GM12878 (cell line): ENCODE results near the gene LRRC51. TPM values are rescaled to one million over a fixed set of nuclear protein-coding genes. Genes with fewer than 3 reads are reported as not detected.

Source experiments
- ATAC-seq: fragments of 200-7000 bp; cut with Tn5 transposase; 3 replicates; pipeline ENCODE4 v1.9.1; 2020; ENCODE audit warnings: mild to moderate bottlenecking, moderate library complexity
- BruUV-seq: library from RNA; stranded (reverse); fragments of 400-500 nt; replicated peaks from 2 replicates; lab custom pipeline; 2021; lab: Mats Ljungman, UMichigan
- CTCF ChIA-PET: fragments of 300-600 bp; sonication (Branson Sonifier 250); formaldehyde crosslinking; extraction: SDS; loops from one replicate; lab custom pipeline; 2021; ENCODE audit warnings: inconsistent platforms; lab: Yijun Ruan, JAX
- POLR2A ChIA-PET: fragments of 350-600 bp; formaldehyde crosslinking; extraction: SDS; loops from one replicate; lab custom pipeline; 2021; ENCODE audit warnings: inconsistent platforms; lab: Charles Lee
- RAD21 ChIA-PET: fragments of 300-600 bp; sonication (Branson Sonifier 250); formaldehyde crosslinking; loops from one replicate; lab custom pipeline; 2023; ENCODE audit warnings: antibody characterized with exemption; ENCODE audit not compliant: unreplicated experiment; lab: Charles Lee
- SMC1A ChIA-PET: fragments of 300-600 bp; sonication (Branson Sonifier 250); formaldehyde crosslinking; loops from one replicate; lab custom pipeline; 2023; ENCODE audit not compliant: unreplicated experiment, uncharacterized antibody; lab: Charles Lee
- DNase-seq: peaks from one replicate; pipeline ENCODE4 v3.0.0-alpha.2; 2011; ENCODE audit warnings: low read depth, low spot score
- FAIRE-seq: peaks from 3 replicates; lab custom pipeline; 2011; peaks lifted over from hg19 to GRCh38; lab: Jason Lieb, UNC
- H2AFZ ChIP-seq: 2 replicates; pipeline ENCODE4 v1.6.0; 2011; ENCODE audit warnings: low read depth, low read length, control low read depth; ENCODE audit not compliant: control insufficient read depth
- H3K27ac ChIP-seq: 2 replicates; pipeline ENCODE4 v1.5.1; 2011; ENCODE audit warnings: control low read depth; ENCODE audit not compliant: control insufficient read depth, insufficient read depth
- H3K27me3 ChIP-seq, 2 experiments: replicated peaks in 1 of 2; 2 replicates each; pipeline versions ENCODE4 v1.6.0 to v1.6.1; 2011; ENCODE audit warnings: low read length in 1 of 2; ENCODE audit not compliant: control insufficient read depth in 2 of 2, insufficient read depth in 2 of 2
- H3K36me3 ChIP-seq, 2 experiments: 2 replicates each; pipeline ENCODE4 v1.5.1; 2011; ENCODE audit warnings: low read length in 1 of 2; ENCODE audit not compliant: control insufficient read depth in 2 of 2, insufficient read depth in 2 of 2
- H3K4me1 ChIP-seq: 2 replicates; pipeline ENCODE4 v1.6.1; 2011; ENCODE audit warnings: mild to moderate bottlenecking, low read length, moderate library complexity, mixed read lengths; ENCODE audit not compliant: control insufficient read depth, insufficient read depth
- H3K4me2 ChIP-seq: 2 replicates; pipeline ENCODE4 v1.6.0; 2011; ENCODE audit warnings: control low read depth; ENCODE audit not compliant: control insufficient read depth, insufficient read depth
- H3K4me3 ChIP-seq: fragments of 200-600 bp; sonication (generic); 2 replicates; pipeline ENCODE4 v1.5.1; 2016
- H3K79me2 ChIP-seq: 2 replicates; pipeline ENCODE4 v1.6.0; 2011; ENCODE audit warnings: low read length; ENCODE audit not compliant: control insufficient read depth, insufficient read depth
- H3K9ac ChIP-seq: 2 replicates; pipeline ENCODE4 v1.8.0; 2011; ENCODE audit warnings: low read length, control low read depth, mixed read lengths; ENCODE audit not compliant: control insufficient read depth, insufficient read depth
- H3K9me3 ChIP-seq: replicated peaks from 3 replicates; pipeline ENCODE4 v1.5.1; 2011; ENCODE audit warnings: mild to moderate bottlenecking, low read length; ENCODE audit not compliant: control insufficient read depth, insufficient read depth
- H4K20me1 ChIP-seq: 2 replicates; pipeline ENCODE4 v1.6.0; 2011; ENCODE audit not compliant: control insufficient read depth, insufficient read depth
- RAD21 ChIP-seq: IDR thresholded peaks from 2 replicates; pipeline ENCODE4 v1.6.1; 2011; ENCODE audit warnings: mild to moderate bottlenecking, low read depth, low read length, moderate library complexity; ENCODE audit not compliant: insufficient read depth
- SPI1 ChIP-seq: IDR thresholded peaks from 2 replicates; pipeline ENCODE4 v1.6.1; 2011; ENCODE audit warnings: low read depth, mild to moderate bottlenecking, low read length, moderate library complexity, borderline replicate concordance; ENCODE audit not compliant: insufficient read depth
- WGBS: methylation state at CpG from one replicate; pipeline ENCODE4 v1.1.6; 2016; ENCODE audit warnings: low lambda C conversion rate; ENCODE audit not compliant: insufficient replicate concordance, insufficient coverage; ENCODE audit errors: missing lambda C conversion rate; 5-methylcytosine and 5-hydroxymethylcytosine counted together
- in situ Hi-C: fragments of 300-500 bp; cut with MboI; formaldehyde crosslinking; loops from 9 replicates; pipeline ENCODE4 v1.14.3; 2018; ENCODE audit warnings: mixed read lengths
- intact Hi-C: fragments of 100-400 bp; cut with micrococcal nuclease; formaldehyde crosslinking; loops from one replicate; pipeline ENCODE4 v1.14.2; 2022; ENCODE audit not compliant: unreplicated experiment
- polyA plus RNA-seq, 11 experiments: library from polyadenylated mRNA; depleted of rRNA in 4 of 11; unstranded in 6 of 11; stranded (reverse) in 5 of 11; fragments of >200 nt; fragmentation: Nextera tagmentation in 4 of 11; fragmentation: Illumina TruSeq in 1 of 11; extraction: Ambion mirVana in 4 of 11; extraction: Trizol in 1 of 11; gene quantifications; 1 replicate in 1 of 11; 2 replicates in 10 of 11; pipeline versions ENCODE4 v1.2.1 to v1.2.3, GENCODE V29; 2011 to 2016; ENCODE audit warnings: inconsistent platforms in 2 of 11, missing spikeins in 2 of 11, low read depth in 1 of 11
- total RNA-seq, 4 experiments: library from RNA; depleted of rRNA in 3 of 4; stranded (reverse); fragments of >200 nt in 3 of 4; fragmentation: Illumina TruSeq in 1 of 4; extraction: Trizol in 1 of 4; gene quantifications; 2 replicates each; pipeline versions ENCODE4 v1.2.1 to v1.2.3, GENCODE V29; 2013 to 2021
- TF ChIP-seq, protein P1 (sequence below), 3 experiments: IDR thresholded peaks in 2 of 3; conservative IDR thresholded peaks in 1 of 3; 2 replicates each; pipeline ENCODE4 v1.5.1; 2011; ENCODE audit warnings: low read depth in 3 of 3, low read length in 3 of 3, mild to moderate bottlenecking in 3 of 3, control low read depth in 2 of 3, moderate library complexity in 2 of 3, inconsistent platforms in 1 of 3, mixed read lengths in 1 of 3; ENCODE audit not compliant: control insufficient read depth in 2 of 3, insufficient read depth in 1 of 3; ENCODE audit errors: extremely low read depth in 1 of 3
- TF ChIP-seq, protein P2 (sequence below): IDR thresholded peaks from 2 replicates; pipeline ENCODE4 v1.6.1; 2012; ENCODE audit warnings: low read depth, low read length, improper control_type of control experiment
- TF ChIP-seq, protein P3 (sequence below): fragments of 450-650 bp; IDR thresholded peaks from 2 replicates; pipeline ENCODE4 v1.6.1; 2017; ENCODE audit warnings: antibody characterized with exemption, mild to moderate bottlenecking, moderate library complexity

LRRC51 gene
- total and polyA plus RNA-seq, 10 of the 15 experiments (the other 5 are each of a cell fraction or from before 2014, with no cell fraction given) = 2.6 to 8.6 (median 5.4) TPM

DNA sequence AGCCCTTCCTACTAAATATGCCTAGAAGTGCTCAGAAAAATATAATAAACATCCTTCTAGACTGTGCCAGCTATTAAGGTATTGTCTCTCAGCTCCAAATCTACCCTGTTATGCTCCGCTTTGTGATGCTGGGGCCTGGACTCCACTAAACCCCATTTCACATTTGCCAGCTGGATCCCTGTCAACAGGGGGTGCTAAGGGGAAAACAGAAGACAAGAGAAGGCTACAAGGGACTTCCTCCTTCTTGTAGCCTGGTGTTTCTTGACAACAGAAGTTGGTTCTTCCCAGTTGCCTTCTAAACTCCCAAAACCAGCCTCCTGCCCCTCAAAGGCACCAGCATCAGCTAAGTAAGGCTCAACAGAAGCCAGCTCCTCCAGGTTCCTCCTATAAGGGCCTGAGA lies 5.5 kb upstream of the LRRC51 start:
- no TSS peak for BruUV-seq
- intact Hi-C loops (no loop called here), in situ Hi-C loops (no loop called here)
- TF ChIP-seq, protein P1, sequence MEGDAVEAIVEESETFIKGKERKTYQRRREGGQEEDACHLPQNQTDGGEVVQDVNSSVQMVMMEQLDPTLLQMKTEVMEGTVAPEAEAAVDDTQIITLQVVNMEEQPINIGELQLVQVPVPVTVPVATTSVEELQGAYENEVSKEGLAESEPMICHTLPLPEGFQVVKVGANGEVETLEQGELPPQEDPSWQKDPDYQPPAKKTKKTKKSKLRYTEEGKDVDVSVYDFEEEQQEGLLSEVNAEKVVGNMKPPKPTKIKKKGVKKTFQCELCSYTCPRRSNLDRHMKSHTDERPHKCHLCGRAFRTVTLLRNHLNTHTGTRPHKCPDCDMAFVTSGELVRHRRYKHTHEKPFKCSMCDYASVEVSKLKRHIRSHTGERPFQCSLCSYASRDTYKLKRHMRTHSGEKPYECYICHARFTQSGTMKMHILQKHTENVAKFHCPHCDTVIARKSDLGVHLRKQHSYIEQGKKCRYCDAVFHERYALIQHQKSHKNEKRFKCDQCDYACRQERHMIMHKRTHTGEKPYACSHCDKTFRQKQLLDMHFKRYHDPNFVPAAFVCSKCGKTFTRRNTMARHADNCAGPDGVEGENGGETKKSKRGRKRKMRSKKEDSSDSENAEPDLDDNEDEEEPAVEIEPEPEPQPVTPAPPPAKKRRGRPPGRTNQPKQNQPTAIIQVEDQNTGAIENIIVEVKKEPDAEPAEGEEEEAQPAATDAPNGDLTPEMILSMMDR (IDR thresholded peaks at IDR 0.05 in 2 of 3, conservative IDR thresholded peaks at IDR 0.05 in 1 of 3; ENCODE audit: control insufficient read depth in 2 of 3, extremely low read depth in 1 of 3, insufficient read depth in 1 of 3, low read depth in 3 of 3, low read length in 3 of 3) = peak; percentile 32 to 59 (median 41)
- TF ChIP-seq SPI1 (peak; percentile 70; the same call in 1 of the 2 replicates), RAD21 (peak; percentile 34; the same call in 1 of the 2 replicates)
- TF ChIP-seq, protein P2, sequence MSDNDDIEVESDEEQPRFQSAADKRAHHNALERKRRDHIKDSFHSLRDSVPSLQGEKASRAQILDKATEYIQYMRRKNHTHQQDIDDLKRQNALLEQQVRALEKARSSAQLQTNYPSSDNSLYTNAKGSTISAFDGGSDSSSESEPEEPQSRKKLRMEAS = no peak
- TF ChIP-seq, protein P3, sequence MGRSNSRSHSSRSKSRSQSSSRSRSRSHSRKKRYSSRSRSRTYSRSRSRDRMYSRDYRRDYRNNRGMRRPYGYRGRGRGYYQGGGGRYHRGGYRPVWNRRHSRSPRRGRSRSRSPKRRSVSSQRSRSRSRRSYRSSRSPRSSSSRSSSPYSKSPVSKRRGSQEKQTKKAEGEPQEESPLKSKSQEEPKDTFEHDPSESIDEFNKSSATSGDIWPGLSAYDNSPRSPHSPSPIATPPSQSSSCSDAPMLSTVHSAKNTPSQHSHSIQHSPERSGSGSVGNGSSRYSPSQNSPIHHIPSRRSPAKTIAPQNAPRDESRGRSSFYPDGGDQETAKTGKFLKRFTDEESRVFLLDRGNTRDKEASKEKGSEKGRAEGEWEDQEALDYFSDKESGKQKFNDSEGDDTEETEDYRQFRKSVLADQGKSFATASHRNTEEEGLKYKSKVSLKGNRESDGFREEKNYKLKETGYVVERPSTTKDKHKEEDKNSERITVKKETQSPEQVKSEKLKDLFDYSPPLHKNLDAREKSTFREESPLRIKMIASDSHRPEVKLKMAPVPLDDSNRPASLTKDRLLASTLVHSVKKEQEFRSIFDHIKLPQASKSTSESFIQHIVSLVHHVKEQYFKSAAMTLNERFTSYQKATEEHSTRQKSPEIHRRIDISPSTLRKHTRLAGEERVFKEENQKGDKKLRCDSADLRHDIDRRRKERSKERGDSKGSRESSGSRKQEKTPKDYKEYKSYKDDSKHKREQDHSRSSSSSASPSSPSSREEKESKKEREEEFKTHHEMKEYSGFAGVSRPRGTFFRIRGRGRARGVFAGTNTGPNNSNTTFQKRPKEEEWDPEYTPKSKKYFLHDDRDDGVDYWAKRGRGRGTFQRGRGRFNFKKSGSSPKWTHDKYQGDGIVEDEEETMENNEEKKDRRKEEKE = no peak
- WGBS = 95% methylated on average over 1 of the region's 1 CpG
- peaks cover 15% of the 10 kb centered on the region for H3K4me1 ChIP-seq
- no peaks in the 10 kb centered on the region for H4K20me1 ChIP-seq
- no peak overlapping the region for H3K4me3 ChIP-seq
- H3K27me3 ChIP-seq = no peaks in the 10 kb centered on the region
- ATAC-seq (peak; percentile 28; the same call in 1 of the 3 replicates), FAIRE-seq (no peak), DNase-seq (no peak)
- peaks cover 85% of the 10 kb centered on the region for H3K79me2 ChIP-seq
- H3K9ac ChIP-seq = peak overlapping the region; percentile 25; the same call in 1 of the 2 replicates
- H3K4me2 ChIP-seq = peak overlapping the region; percentile 60; the same call in 1 of the 2 replicates
- SMC1A ChIA-PET = interaction anchor here (1.0 to 8.0 kb wide), 7 partner anchors 13 to 355 kb away, joined by 3 to 48 read pairs (median 5); no protein-coding TSS in a partner anchor
- POLR2A ChIA-PET = interaction anchor here (0.7 to 3.0 kb wide), 3 partner anchors 10 to 36 kb away, joined by 3 to 15 read pairs (median 6); no protein-coding TSS in a partner anchor
- H3K9me3 ChIP-seq = no peaks in the 10 kb centered on the region
- 0 out of 4 replicates have a peak, but pooled peaks cover 0 to 2% of the 10 kb centered on the region in 2 experiments for H3K36me3 ChIP-seq
- CTCF ChIA-PET = interaction anchor here (0.7 to 5.0 kb wide), 17 partner anchors 9 to 358 kb away, joined by 3 to 27 read pairs (median 4); no protein-coding TSS in a partner anchor
- H3K27ac ChIP-seq = peak overlapping the region; percentile 48
- RAD21 ChIA-PET = interaction anchor here (1.0 to 2.1 kb wide), 4 partner anchors 16 to 69 kb away, joined by 3 to 8 read pairs (median 4); no protein-coding TSS in a partner anchor
- peak overlapping the region; percentile 68 for H2AFZ ChIP-seq
